HepG2 (cell line): ENCODE results near the gene CHMP1A. TPM values are rescaled to one million over a fixed set of nuclear protein-coding genes. Genes with fewer than 3 reads are reported as not detected.
A peak's percentile ranks its signal among the peaks of the same experiment; 100 is the strongest.

Experiments used
- DPF2 ChIP-seq: sonication (generic); formaldehyde crosslinking; IDR thresholded peaks from 2 replicates; pipeline ENCODE4 v1.4.0; 2020; ENCODE audit warnings: mild to moderate bottlenecking, low read depth, missing genetic modification reagents, borderline replicate concordance
- GLI4 ChIP-seq: sonication (generic); formaldehyde crosslinking; IDR thresholded peaks from 2 replicates; pipeline ENCODE4 v1.5.1; 2020; ENCODE audit warnings: missing genetic modification reagents, mild to moderate bottlenecking, moderate library complexity, borderline replicate concordance
- GPN1 ChIP-seq: sonication (generic); formaldehyde crosslinking; IDR thresholded peaks from 2 replicates; pipeline ENCODE4 v1.5.1; 2020; ENCODE audit warnings: missing genetic modification reagents, borderline replicate concordance
- HNRNPH1 ChIP-seq: fragments of 200-400 bp; formaldehyde crosslinking; optimal IDR thresholded peaks from 2 replicates; pipeline ENCODE3; 2017; ENCODE audit warnings: mild to moderate bottlenecking, low read depth, low read length
- MAFF ChIP-seq: IDR thresholded peaks from 2 replicates; pipeline ENCODE4 v1.6.1; 2011; ENCODE audit warnings: low read depth, low read length, improper control_type of control experiment
- MXD1 ChIP-seq: sonication (generic); formaldehyde crosslinking; IDR thresholded peaks from 2 replicates; pipeline ENCODE4 v1.4.0; 2020; ENCODE audit warnings: mild to moderate bottlenecking, missing genetic modification reagents
- NFKBIZ ChIP-seq: IDR thresholded peaks from 2 replicates; pipeline ENCODE4 v1.6.1; 2018; ENCODE audit warnings: missing genetic modification reagents, missing compliant biosample characterization
- NPAS2 ChIP-seq: sonication (generic); formaldehyde crosslinking; IDR thresholded peaks from 2 replicates; pipeline ENCODE4 v1.8.0; 2022; ENCODE audit warnings: mild to moderate bottlenecking, missing genetic modification reagents, borderline replicate concordance
- POLR2AphosphoS2 ChIP-seq: IDR thresholded peaks from 2 replicates; pipeline ENCODE4 v1.6.1; 2011; ENCODE audit warnings: low read depth, low read length, improper control_type of control experiment
- RELA ChIP-seq: sonication (generic); formaldehyde crosslinking; IDR thresholded peaks from 2 replicates; pipeline ENCODE4 v1.4.0; 2020; ENCODE audit warnings: missing genetic modification reagents
- SIN3A ChIP-seq: IDR thresholded peaks from 2 replicates; pipeline ENCODE4 v1.6.1; 2011; ENCODE audit warnings: low read depth, mild to moderate bottlenecking, control low read depth, low read length, borderline replicate concordance
- ZBTB8A ChIP-seq: sonication (generic); formaldehyde crosslinking; IDR thresholded peaks from 2 replicates; pipeline ENCODE4 v1.4.0; 2020; ENCODE audit warnings: mild to moderate bottlenecking, low read depth, missing genetic modification reagents, borderline replicate concordance
- ZFAT ChIP-seq: sonication (generic); formaldehyde crosslinking; conservative IDR thresholded peaks from 2 replicates; pipeline ENCODE4 v1.8.1; 2023; ENCODE audit warnings: missing genetic modification reagents, inconsistent platforms
- ZNF12 ChIP-seq: sonication (generic); formaldehyde crosslinking; IDR thresholded peaks from 2 replicates; pipeline ENCODE4 v1.5.0; 2020; ENCODE audit warnings: missing genetic modification reagents
- ZNF589 ChIP-seq: sonication (generic); formaldehyde crosslinking; conservative IDR thresholded peaks from 2 replicates; pipeline ENCODE4 v1.8.0; 2022; ENCODE audit warnings: mild to moderate bottlenecking, moderate library complexity, missing genetic modification reagents
- ZNF713 ChIP-seq: sonication (generic); formaldehyde crosslinking; IDR thresholded peaks from 2 replicates; pipeline ENCODE4 v1.4.0; 2020; ENCODE audit warnings: mild to moderate bottlenecking, missing genetic modification reagents
- ZNF770 ChIP-seq: sonication (generic); formaldehyde crosslinking; IDR thresholded peaks from 2 replicates; pipeline ENCODE4 v1.5.0; 2020; ENCODE audit warnings: mild to moderate bottlenecking, missing genetic modification reagents
- polyA plus RNA-seq, 8 experiments: library from polyadenylated mRNA; depleted of rRNA in 3 of 8; stranded (reverse) in 7 of 8; unstranded in 1 of 8; fragments of >200 nt; fragmentation: Illumina TruSeq in 4 of 8; extraction: Trizol in 4 of 8; gene quantifications; 2 replicates each; pipeline versions ENCODE4 v1.2.1 to v1.2.3, GENCODE V29; 2011 to 2016; ENCODE audit warnings: low read depth in 4 of 8, missing spikeins in 1 of 8, mixed read lengths in 1 of 8; ENCODE audit not compliant: insufficient read depth in 1 of 8
- total RNA-seq, 5 experiments: library from RNA; depleted of rRNA; stranded (reverse); fragments of >200 nt; fragmentation: Illumina TruSeq; extraction: Trizol; gene quantifications; 2 replicates each; pipeline ENCODE4 v1.2.3, GENCODE V29; 2016; ENCODE audit warnings: low read depth in 1 of 5
- TF ChIP-seq, protein P1 (sequence below): sonication (generic); formaldehyde crosslinking; IDR thresholded peaks from 2 replicates; pipeline ENCODE4 v1.5.1; 2020; ENCODE audit warnings: missing genetic modification reagents, mild to moderate bottlenecking, borderline replicate concordance
- TF ChIP-seq, protein P2 (sequence below): sonication (generic); formaldehyde crosslinking; IDR thresholded peaks from 2 replicates; pipeline ENCODE4 v1.4.0; 2020; ENCODE audit warnings: missing genetic modification reagents, mild to moderate bottlenecking, borderline replicate concordance
- TF ChIP-seq, protein P3 (sequence below): sonication (generic); formaldehyde crosslinking; IDR thresholded peaks from 2 replicates; pipeline ENCODE4 v1.4.0; 2020; ENCODE audit warnings: mild to moderate bottlenecking, missing genetic modification reagents

The CHMP1A gene
- total and polyA plus RNA-seq, 2 of the 13 experiments (the other 11 are each of a cell fraction or from before 2014, with no cell fraction given) = 69.4 to 73.3 TPM

DNA sequence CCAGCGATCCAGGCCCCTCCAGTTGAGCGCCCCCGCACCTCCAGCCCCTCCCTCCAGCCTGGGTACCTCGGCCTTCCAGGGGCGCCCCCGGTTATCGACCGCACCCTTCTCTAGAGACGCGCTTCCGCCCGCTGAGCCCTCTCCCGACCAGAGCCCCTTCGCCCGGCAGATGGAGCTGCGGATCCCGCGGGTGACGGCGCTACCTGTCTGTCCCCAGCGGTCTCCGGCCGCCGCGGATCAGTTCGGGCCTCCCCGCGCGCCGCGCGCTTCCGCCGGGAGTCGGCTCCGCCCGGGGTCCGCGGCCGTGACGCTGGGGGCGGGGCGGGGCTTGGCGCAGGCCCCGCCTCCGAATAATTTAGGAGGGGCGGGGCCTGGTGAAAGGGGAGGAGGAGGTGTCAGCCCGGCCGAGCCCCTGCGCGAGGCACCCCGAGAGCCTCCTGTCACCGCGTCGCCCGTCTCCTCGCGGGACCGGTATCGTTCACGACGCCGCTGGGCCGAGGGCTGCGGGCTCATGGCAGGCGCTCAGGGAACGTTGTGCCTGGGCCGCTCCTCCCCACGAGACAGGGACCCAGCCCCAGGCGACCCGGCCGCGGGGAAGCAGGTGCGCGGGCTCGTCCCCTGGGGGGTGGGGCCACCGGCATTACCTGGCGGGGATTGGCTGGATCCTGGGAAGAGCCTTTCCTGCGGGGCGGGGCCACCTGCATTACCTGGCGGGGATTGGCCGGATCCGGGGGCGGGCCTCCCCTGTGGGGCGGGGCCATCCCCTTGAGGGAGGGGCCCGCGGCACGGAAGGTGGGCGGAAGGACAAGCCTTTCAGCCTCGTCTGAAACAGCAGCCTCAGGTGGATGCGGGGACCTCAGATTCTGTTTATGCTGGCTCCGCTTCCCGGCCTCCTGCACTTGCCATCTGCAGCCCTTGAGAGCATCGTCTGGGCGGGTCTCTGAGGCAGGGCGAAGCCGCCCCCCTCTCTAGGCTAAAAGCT lies 44.2 kb upstream of the CHMP1A start, which contains the start of gene SPATA2L (continued):
- TF ChIP-seq, protein P1, sequence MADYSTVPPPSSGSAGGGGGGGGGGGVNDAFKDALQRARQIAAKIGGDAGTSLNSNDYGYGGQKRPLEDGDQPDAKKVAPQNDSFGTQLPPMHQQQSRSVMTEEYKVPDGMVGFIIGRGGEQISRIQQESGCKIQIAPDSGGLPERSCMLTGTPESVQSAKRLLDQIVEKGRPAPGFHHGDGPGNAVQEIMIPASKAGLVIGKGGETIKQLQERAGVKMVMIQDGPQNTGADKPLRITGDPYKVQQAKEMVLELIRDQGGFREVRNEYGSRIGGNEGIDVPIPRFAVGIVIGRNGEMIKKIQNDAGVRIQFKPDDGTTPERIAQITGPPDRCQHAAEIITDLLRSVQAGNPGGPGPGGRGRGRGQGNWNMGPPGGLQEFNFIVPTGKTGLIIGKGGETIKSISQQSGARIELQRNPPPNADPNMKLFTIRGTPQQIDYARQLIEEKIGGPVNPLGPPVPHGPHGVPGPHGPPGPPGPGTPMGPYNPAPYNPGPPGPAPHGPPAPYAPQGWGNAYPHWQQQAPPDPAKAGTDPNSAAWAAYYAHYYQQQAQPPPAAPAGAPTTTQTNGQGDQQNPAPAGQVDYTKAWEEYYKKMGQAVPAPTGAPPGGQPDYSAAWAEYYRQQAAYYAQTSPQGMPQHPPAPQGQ (CRISPR knock-in tag) = no peak
- TF ChIP-seq ZBTB8A = no peak
- TF ChIP-seq GPN1 = no peak
- TF ChIP-seq DPF2 (CRISPR knock-in tag) = no peak
- TF ChIP-seq GLI4 (CRISPR knock-in tag) = no peak
- TF ChIP-seq MAFF = no peak
- 0 out of 2 replicates have a peak, but pooled peaks have one; percentile 53 for TF ChIP-seq ZNF770 (CRISPR knock-in tag)
- no peak for TF ChIP-seq NPAS2
- TF ChIP-seq ZNF589 (CRISPR knock-in tag) = no peak
- TF ChIP-seq HNRNPH1 = no peak
- TF ChIP-seq ZNF12 (CRISPR knock-in tag) = no peak
- TF ChIP-seq ZFAT = no peak
- TF ChIP-seq SIN3A = peak; percentile 94; the same call in 1 of the 2 replicates
- TF ChIP-seq POLR2AphosphoS2 = 0 out of 2 replicates have a peak, but pooled peaks have one; percentile 19
- TF ChIP-seq RELA (CRISPR knock-in tag) = no peak
- TF ChIP-seq, protein P2, sequence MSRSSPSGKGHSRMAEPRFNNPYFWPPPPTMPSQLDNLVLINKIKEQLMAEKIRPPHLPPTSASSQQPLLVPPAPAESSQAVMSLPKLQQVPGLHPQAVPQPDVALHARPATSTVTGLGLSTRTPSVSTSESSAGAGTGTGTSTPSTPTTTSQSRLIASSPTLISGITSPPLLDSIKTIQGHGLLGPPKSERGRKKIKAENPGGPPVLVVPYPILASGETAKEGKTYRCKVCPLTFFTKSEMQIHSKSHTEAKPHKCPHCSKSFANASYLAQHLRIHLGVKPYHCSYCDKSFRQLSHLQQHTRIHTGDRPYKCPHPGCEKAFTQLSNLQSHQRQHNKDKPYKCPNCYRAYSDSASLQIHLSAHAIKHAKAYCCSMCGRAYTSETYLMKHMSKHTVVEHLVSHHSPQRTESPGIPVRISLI (CRISPR knock-in tag) = peak; percentile 22; the same call in 1 of the 2 replicates
- TF ChIP-seq NFKBIZ (CRISPR knock-in tag) = no peak; the same call in 1 of the 2 replicates
- TF ChIP-seq, protein P3, sequence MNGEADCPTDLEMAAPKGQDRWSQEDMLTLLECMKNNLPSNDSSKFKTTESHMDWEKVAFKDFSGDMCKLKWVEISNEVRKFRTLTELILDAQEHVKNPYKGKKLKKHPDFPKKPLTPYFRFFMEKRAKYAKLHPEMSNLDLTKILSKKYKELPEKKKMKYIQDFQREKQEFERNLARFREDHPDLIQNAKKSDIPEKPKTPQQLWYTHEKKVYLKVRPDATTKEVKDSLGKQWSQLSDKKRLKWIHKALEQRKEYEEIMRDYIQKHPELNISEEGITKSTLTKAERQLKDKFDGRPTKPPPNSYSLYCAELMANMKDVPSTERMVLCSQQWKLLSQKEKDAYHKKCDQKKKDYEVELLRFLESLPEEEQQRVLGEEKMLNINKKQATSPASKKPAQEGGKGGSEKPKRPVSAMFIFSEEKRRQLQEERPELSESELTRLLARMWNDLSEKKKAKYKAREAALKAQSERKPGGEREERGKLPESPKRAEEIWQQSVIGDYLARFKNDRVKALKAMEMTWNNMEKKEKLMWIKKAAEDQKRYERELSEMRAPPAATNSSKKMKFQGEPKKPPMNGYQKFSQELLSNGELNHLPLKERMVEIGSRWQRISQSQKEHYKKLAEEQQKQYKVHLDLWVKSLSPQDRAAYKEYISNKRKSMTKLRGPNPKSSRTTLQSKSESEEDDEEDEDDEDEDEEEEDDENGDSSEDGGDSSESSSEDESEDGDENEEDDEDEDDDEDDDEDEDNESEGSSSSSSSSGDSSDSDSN (CRISPR knock-in tag) = peak; percentile 74
- TF ChIP-seq MXD1 (CRISPR knock-in tag) = peak; percentile 86; the same call in 1 of the 2 replicates
- TF ChIP-seq ZNF713 (CRISPR knock-in tag) = no peak
